Vagina (tissue), 2 donors: Measurements from ENCODE around the gene NR4A1. TPM values are rescaled to one million over a fixed set of nuclear protein-coding genes. Genes with fewer than 3 reads are reported as not detected.
A peak's percentile ranks its signal among the peaks of the same experiment; 100 is the strongest.

ENCODE experiments used
- DNase-seq, 2 donors: peaks; one replicate each; pipeline ENCODE4 v3.0.0-alpha.2; 2017; ENCODE audit errors: extremely low spot score in 2 of 2
- H3K27ac ChIP-seq: fragments of 200-600 bp; sonication (generic); one replicate; pipeline ENCODE4 v1.5.1; 2019
- H3K27me3 ChIP-seq: fragments of 200-600 bp; sonication (generic); one replicate; pipeline ENCODE4 v1.5.1; 2019
- H3K36me3 ChIP-seq, 2 donors: fragments of 200-600 bp; sonication (generic); one replicate each; pipeline ENCODE4 v1.5.1; 2017 to 2019
- H3K4me1 ChIP-seq: fragments of 200-600 bp; sonication (generic); one replicate; pipeline ENCODE4 v1.5.1; 2019
- H3K4me3 ChIP-seq, 2 donors: fragments of 200-600 bp; sonication (generic); 1 replicate in 1 of 2; 2 replicates in 1 of 2; pipeline ENCODE4 v1.5.1; 2016 to 2019
- H3K9me3 ChIP-seq: fragments of 200-600 bp; sonication (generic); one replicate; pipeline ENCODE4 v1.5.1; 2019
- POLR2A ChIP-seq, 2 donors: fragments of 450-650 bp; IDR thresholded peaks; one replicate each; pipeline ENCODE4 v1.6.1; 2017; ENCODE audit warnings: antibody characterized with exemption in 2 of 2, mild to moderate bottlenecking in 2 of 2, moderate library complexity in 2 of 2
- POLR2AphosphoS5 ChIP-seq, 2 donors: sonication (generic); formaldehyde crosslinking; IDR thresholded peaks; one replicate each; pipeline ENCODE4 v1.9.0; 2017; ENCODE audit warnings: antibody characterized with exemption in 2 of 2, mild to moderate bottlenecking in 2 of 2, low read depth in 1 of 2; ENCODE audit not compliant: insufficient read depth in 1 of 2
- intact Hi-C: fragments of 100-400 bp; cut with DNase I; formaldehyde crosslinking; loops from one replicate; pipeline ENCODE4 v1.15.1; 2023
- total RNA-seq: library from RNA; depleted of rRNA; stranded (reverse); fragments of >200 nt; gene quantifications from one replicate; pipeline ENCODE4 v1.2.3, GENCODE V29; 2016
- TF ChIP-seq, protein P1 (sequence below), 3 experiments: fragments of 450-650 bp in 2 of 3; fragments of 200-600 bp in 1 of 3; sonication (generic) in 1 of 3; IDR thresholded peaks; one replicate each; pipeline ENCODE4 v1.5.1; 2017 to 2019; ENCODE audit warnings: antibody characterized with exemption in 3 of 3, mild to moderate bottlenecking in 2 of 3, moderate library complexity in 2 of 3

The NR4A1 gene
- total RNA-seq, 1 donor from 2014 or later: 465 TPM

- DNase-seq: no peak
- H3K27ac ChIP-seq: peak overlapping the region; percentile 96
- no peaks in the 10 kb centered on the region for H3K27me3 ChIP-seq
- intact Hi-C loops: no loop called here
- peaks cover 58% of the 10 kb centered on the region for H3K4me1 ChIP-seq
- peak overlapping the region; percentile 87 to 100 for H3K4me3 ChIP-seq
- no peaks in the 10 kb centered on the region for H3K9me3 ChIP-seq
- peaks cover 0 to 4% of the 10 kb centered on the region in 2 donors for H3K36me3 ChIP-seq
- TF ChIP-seq, protein P1, sequence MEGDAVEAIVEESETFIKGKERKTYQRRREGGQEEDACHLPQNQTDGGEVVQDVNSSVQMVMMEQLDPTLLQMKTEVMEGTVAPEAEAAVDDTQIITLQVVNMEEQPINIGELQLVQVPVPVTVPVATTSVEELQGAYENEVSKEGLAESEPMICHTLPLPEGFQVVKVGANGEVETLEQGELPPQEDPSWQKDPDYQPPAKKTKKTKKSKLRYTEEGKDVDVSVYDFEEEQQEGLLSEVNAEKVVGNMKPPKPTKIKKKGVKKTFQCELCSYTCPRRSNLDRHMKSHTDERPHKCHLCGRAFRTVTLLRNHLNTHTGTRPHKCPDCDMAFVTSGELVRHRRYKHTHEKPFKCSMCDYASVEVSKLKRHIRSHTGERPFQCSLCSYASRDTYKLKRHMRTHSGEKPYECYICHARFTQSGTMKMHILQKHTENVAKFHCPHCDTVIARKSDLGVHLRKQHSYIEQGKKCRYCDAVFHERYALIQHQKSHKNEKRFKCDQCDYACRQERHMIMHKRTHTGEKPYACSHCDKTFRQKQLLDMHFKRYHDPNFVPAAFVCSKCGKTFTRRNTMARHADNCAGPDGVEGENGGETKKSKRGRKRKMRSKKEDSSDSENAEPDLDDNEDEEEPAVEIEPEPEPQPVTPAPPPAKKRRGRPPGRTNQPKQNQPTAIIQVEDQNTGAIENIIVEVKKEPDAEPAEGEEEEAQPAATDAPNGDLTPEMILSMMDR (IDR thresholded peaks at IDR 0.05): no peak
- TF ChIP-seq POLR2AphosphoS5 (IDR thresholded peaks at IDR 0.05; ENCODE audit: insufficient read depth in 1 of 2, low read depth in 1 of 2) (no peak), POLR2A (IDR thresholded peaks at IDR 0.05) (no peak)
Measured at GRCh38 chr12:52007982-52008510, 43.2 kb upstream of the NR4A1 start.

- Histone ChIP-seq H3K9me3 (no peaks in the 10 kb centered on the region), H3K36me3 (peaks cover 0 to 13% of the 10 kb centered on the region in 2 donors), H3K4me1 (peaks cover 58% of the 10 kb centered on the region), H3K27me3 (no peaks in the 10 kb centered on the region), H3K4me3 (peak overlapping the region; percentile 87 to 100), H3K27ac (peak overlapping the region; percentile 96)
- DNase-seq: no peak
- intact Hi-C loops: no loop called here
- TF ChIP-seq POLR2AphosphoS5 (IDR thresholded peaks at IDR 0.05; ENCODE audit: insufficient read depth in 1 of 2, low read depth in 1 of 2): peak in 1 of 2 donors; percentile 29
- TF ChIP-seq, protein P1 (IDR thresholded peaks at IDR 0.05): no peak
Measured at GRCh38 chr12:52009081-52009751, 42.0 kb upstream of the NR4A1 start.

DNA sequence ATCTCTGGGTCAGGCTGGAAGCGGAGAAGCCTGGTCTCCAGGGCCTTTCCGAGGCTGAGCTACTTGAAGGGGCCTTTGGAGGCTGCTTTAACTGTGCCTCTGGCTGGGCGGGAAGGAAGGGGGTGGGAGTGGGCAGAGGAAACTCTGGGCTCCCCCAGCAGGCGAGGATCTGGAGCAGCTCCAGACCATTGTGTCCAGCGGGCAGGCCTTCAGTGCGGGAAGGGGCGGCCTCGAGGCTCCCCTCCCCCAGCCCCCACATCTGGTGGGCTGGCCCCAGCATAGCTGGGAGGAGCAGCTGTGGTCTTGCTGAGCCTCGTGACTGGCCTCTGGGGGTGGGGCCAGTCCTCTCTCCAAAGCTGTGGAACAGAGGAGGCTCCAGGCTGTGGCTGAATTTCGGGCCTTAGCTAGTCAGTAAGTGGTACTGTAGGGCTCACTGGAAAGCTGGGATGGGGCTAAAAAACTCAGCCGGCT, 41.1 kb upstream of the NR4A1 start:
- TF ChIP-seq, protein P1 (IDR thresholded peaks at IDR 0.05): no peak
- TF ChIP-seq POLR2AphosphoS5 (IDR thresholded peaks at IDR 0.05; ENCODE audit: insufficient read depth in 1 of 2, low read depth in 1 of 2): peak; percentile 88 to 95
- peak in 1 of 2 donors; percentile 27 for TF ChIP-seq POLR2A (IDR thresholded peaks at IDR 0.05)
- H3K36me3 ChIP-seq: peaks cover 0 to 17% of the 10 kb centered on the region in 2 donors
- peak overlapping the region; percentile 87 to 100 for H3K4me3 ChIP-seq
- DNase-seq: no peak
- H3K27me3 ChIP-seq: no peaks in the 10 kb centered on the region
- H3K27ac ChIP-seq: peak overlapping the region; percentile 96
- H3K9me3 ChIP-seq: no peaks in the 10 kb centered on the region
- intact Hi-C loops: no loop called here
- H3K4me1 ChIP-seq: peaks cover 60% of the 10 kb centered on the region

- TF ChIP-seq, protein P1 (IDR thresholded peaks at IDR 0.05): no peak
- TF ChIP-seq POLR2A (IDR thresholded peaks at IDR 0.05) (no peak), POLR2AphosphoS5 (IDR thresholded peaks at IDR 0.05; ENCODE audit: insufficient read depth in 1 of 2, low read depth in 1 of 2) (no peak)
- H3K36me3 ChIP-seq: peaks cover 0 to 22% of the 10 kb centered on the region in 2 donors
- H3K4me1 ChIP-seq: peaks cover 64% of the 10 kb centered on the region
- no peak for DNase-seq
- no peaks in the 10 kb centered on the region for H3K9me3 ChIP-seq
- H3K27me3 ChIP-seq: no peaks in the 10 kb centered on the region
- peak overlapping the region; percentile 96 for H3K27ac ChIP-seq
- intact Hi-C loops: no loop called here
- peak overlapping the region; percentile 87 to 100 for H3K4me3 ChIP-seq
Measured at GRCh38 chr12:52010692-52011601, 40.3 kb upstream of the NR4A1 start.
